Right cardiac atrium (tissue), 5 donors: ENCODE measurements around the gene RAPGEFL1. TPM values are rescaled to one million over a fixed set of nuclear protein-coding genes. Genes with fewer than 3 reads are reported as not detected.

Experiments
- ATAC-seq, 2 donors: fragments of 200-7000 bp; cut with Tn5 transposase; one replicate each; pipeline versions ENCODE4 v1.8.0 to v1.9.1; 2020; ENCODE audit warnings: moderate library complexity in 2 of 2, mild to moderate bottlenecking in 1 of 2
- DNase-seq, 3 donors: peaks; one replicate each; pipeline ENCODE4 v3.0.0-alpha.2; 2020
- H3K27ac ChIP-seq: one replicate; pipeline ENCODE4 v1.5.1; 2013; ENCODE audit warnings: mild to moderate bottlenecking, low read length, control low read depth, moderate library complexity
- H3K27me3 ChIP-seq: one replicate; pipeline ENCODE4 v1.6.1; 2013; ENCODE audit not compliant: control insufficient read depth, insufficient read depth
- H3K4me1 ChIP-seq: one replicate; pipeline ENCODE4 v1.6.1; 2013; ENCODE audit warnings: low read length; ENCODE audit not compliant: control insufficient read depth, insufficient read depth
- H3K4me3 ChIP-seq: one replicate; pipeline ENCODE4 v1.5.1; 2013; ENCODE audit warnings: low read length, control low read depth
- H3K9me3 ChIP-seq: one replicate; pipeline ENCODE4 v1.6.1; 2013; ENCODE audit warnings: low read length; ENCODE audit not compliant: control insufficient read depth
- WGBS: extraction: QIAGEN DNeasy Blood & Tissue Kit; methylation state at CpG from one replicate; pipeline ENCODE4 v1.1.7; 2013; 5-methylcytosine and 5-hydroxymethylcytosine counted together
- intact Hi-C, 4 donors: fragments of 100-400 bp; cut with DNase I; formaldehyde crosslinking; loops; one replicate each; pipeline versions ENCODE4 v1.11.0 to v1.14.0; 2022 to 2023
- microRNA-seq, 2 donors: library from miRNA; unstranded; fragments of <30 nt; microRNA quantifications; one replicate each; pipeline ENCODE4 v1.2.0, GENCODE V29; 2020 to 2021
- polyA plus RNA-seq: library from polyadenylated mRNA; stranded (reverse); fragments of 200-250 nt; gene quantifications from one replicate; pipeline ENCODE4 v1.2.3, GENCODE V29; 2013
- total RNA-seq, 4 donors: library from RNA; stranded (reverse); fragmentation: NEBNext Ultra II Directional; extraction: Animal tissue kit (Norgen Biotek cat#: 25700); gene quantifications; one replicate each; pipeline ENCODE4 v1.2.1, GENCODE V29; 2021
- donor health status: healthy with polysubstance abuse.
- donor health status: DM: no; HTN: yes; CAD: no.
- donor health status: DM: no; HTN: no; CAD: no.
- donor health status: DM: no; HTN: yes; CAD: no; lungs with severe emphysema.
- donor health status: DM: yes; HTN: yes; CAD: no.

RAPGEFL1 gene
- total and polyA plus RNA-seq, 5 donors: 2.7 to 5.6 (median 3.8) TPM

DNA sequence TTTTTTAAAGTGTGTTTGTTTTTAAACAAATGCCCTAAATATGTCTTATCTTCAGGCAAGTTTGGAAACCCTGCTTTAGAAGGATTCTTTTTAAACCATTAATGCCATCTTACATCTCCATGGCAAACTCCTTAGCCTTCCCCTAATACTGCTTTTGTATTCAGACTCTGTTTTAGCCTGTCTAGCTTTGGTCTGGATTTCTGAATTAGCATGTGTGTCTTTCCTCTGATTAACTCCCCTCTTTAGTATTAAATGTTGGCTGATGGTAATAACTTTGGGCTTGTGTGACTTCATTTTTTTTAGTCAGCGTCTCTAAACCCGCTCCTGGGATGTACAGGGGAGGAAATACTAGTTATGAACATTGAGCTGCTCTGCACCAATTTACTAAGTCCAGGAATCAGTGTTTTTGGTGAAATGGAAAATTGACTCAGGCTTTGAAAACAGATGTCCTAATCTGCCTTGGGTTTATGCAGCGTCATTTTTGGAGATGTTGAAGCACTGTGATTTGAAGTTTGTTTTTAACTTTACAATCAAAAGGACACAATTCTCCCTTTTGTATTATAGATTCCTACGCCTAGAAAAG, 64.1 kb downstream of the RAPGEFL1 start:
- Histone ChIP-seq H3K4me1 (peaks cover 3% of the 10 kb centered on the region), H3K4me3 (no peak overlapping the region), H3K9me3 (no peaks in the 10 kb centered on the region), H3K27me3 (no peaks in the 10 kb centered on the region), H3K27ac (no peak overlapping the region)
- ATAC-seq (no peak), DNase-seq (no peak)
- 73% methylated on average over 4 of the region's 4 CpGs for WGBS
- intact Hi-C loops: no loop called here

DNA sequence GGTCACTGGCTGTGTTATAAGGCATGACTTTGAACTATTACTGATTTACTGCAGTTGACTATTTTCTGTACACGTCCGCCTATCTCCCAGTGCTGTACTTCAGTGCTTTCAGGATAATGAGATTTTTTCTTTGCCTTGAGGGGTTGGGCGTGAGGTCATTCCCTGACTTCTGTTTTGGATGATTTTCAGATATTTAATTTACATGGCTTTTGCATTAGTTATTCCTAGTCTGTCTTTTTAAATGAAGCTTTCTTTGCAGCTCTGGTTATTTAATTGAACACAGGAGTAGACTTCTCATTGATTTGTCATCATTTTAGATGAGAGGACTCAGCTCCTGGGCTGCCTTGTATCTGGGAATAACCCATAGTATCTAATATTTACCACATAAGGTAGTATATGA, 65.5 kb downstream of the RAPGEFL1 start:
- Histone ChIP-seq H3K27ac (no peak overlapping the region), H3K27me3 (no peaks in the 10 kb centered on the region), H3K9me3 (no peaks in the 10 kb centered on the region), H3K4me1 (peaks cover 3% of the 10 kb centered on the region), H3K4me3 (no peak overlapping the region)
- no peak for ATAC-seq
- DNase-seq: no peak
- intact Hi-C loops: no loop called here
- WGBS: 92% methylated on average over 3 of the region's 3 CpGs

DNA sequence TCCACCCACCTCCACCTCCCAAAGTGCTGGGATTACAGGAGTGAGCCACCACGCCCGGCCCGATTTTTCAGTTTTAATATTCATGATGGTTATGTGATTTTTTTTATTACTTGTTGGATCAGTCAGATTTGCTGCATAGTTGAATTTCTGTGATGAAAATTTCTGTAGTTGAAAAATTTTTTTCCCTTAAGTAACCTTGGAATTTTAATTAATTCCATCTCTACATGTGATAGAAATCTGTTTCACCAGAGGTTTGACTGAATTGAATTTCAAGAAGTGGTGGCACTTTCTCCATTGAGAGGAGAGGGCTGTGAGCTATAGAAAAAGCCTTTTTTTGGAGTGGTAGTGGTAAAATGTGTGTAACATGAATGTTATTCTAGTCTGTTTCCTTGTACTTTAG, 66.5 kb downstream of the RAPGEFL1 start:
- no peak for ATAC-seq
- no peak overlapping the region for H3K27ac ChIP-seq
- H3K4me3 ChIP-seq: no peak overlapping the region
- H3K4me1 ChIP-seq: peaks cover 3% of the 10 kb centered on the region
- H3K9me3 ChIP-seq: no peaks in the 10 kb centered on the region
- no peaks in the 10 kb centered on the region for H3K27me3 ChIP-seq
- whole genome bisulfite sequencing: 97% methylated on average over 3 of the region's 3 CpGs
- intact Hi-C loops: no loop called here
- DNase-seq: no peak

DNA sequence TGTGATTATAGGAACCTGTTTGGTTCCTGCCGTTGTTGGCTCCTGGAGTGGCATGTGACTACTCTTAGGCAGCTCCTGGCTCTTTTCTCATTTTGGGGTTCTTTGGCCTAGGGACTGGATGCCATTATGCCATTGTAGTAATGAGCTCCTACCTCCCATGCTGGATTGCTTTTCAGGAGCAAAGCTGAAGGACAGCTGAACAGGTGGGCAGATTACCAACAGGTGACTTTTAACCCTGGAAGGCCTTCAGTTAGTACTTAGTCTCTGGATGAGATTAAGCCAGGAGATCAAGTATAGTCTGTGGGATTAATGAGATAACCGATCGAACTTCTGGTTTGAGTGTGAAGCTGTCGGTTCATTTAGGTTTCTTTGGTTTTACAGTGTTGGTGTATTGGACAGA, 67.0 kb downstream of the RAPGEFL1 start:
- peaks cover 3% of the 10 kb centered on the region for H3K4me1 ChIP-seq
- DNase-seq: no peak
- H3K4me3 ChIP-seq: no peak overlapping the region
- intact Hi-C loops: no loop called here
- no peaks in the 10 kb centered on the region for H3K27me3 ChIP-seq
- no peak overlapping the region for H3K27ac ChIP-seq
- no peak for ATAC-seq
- WGBS: 79% methylated on average over 4 of the region's 4 CpGs
- H3K9me3 ChIP-seq: no peaks in the 10 kb centered on the region

Small RNAs within 50 kb of the gene (microRNA-seq; reads per million reads assigned to microRNA genes)
- gene MIR6866 (0 to 2.5 reads per million in 2 donors), gene MIR6867 (0 to 0.54 reads per million in 2 donors)

Other genes starting within 250 kb of the RAPGEFL1 start
- gene ORMDL3, start 249.9 kb upstream of the RAPGEFL1 start, total RNA-seq: 10 to 100 TPM; 37.0 to 42.3 (median 39.3) TPM
- gene ORMDL3, start 249.9 kb upstream of the RAPGEFL1 start, polyA plus RNA-seq: 46.6 TPM
- gene LRRC3C, start 249.7 kb upstream of the RAPGEFL1 start, total RNA-seq: not detected
- not detected for gene LRRC3C, start 249.7 kb upstream of the RAPGEFL1 start, polyA plus RNA-seq
- gene GSDMA, start 214.5 kb upstream of the RAPGEFL1 start, total RNA-seq: under 1 TPM in 3 of 4 donors, not detected in 1; 0.29 to 0.97 (median 0.53) TPM
- gene GSDMA, start 214.5 kb upstream of the RAPGEFL1 start, polyA plus RNA-seq: not detected
- gene PSMD3, start 196.7 kb upstream of the RAPGEFL1 start, total RNA-seq: 10 to 100 TPM; 80.0 to 83.1 (median 81.1) TPM
- gene PSMD3, start 196.7 kb upstream of the RAPGEFL1 start, polyA plus RNA-seq: 85.8 TPM
- under 1 TPM in 2 of 4 donors, not detected in 2; 0.40 to 0.58 TPM for gene CSF3, start 162.0 kb upstream of the RAPGEFL1 start, total RNA-seq
- 0.97 TPM for gene CSF3, start 162.0 kb upstream of the RAPGEFL1 start, polyA plus RNA-seq
- 10 to 100 TPM; 54.3 to 60.5 (median 54.7) TPM for gene MED24, start 123.1 kb upstream of the RAPGEFL1 start, total RNA-seq
- 45.1 TPM for gene MED24, start 123.1 kb upstream of the RAPGEFL1 start, polyA plus RNA-seq
- gene THRA, start 114.5 kb upstream of the RAPGEFL1 start, total RNA-seq: 10 to 100 TPM; 80.6 to 99.5 (median 95.9) TPM
- gene THRA, start 114.5 kb upstream of the RAPGEFL1 start, polyA plus RNA-seq: 73.3 TPM
- gene NR1D1, start 76.9 kb upstream of the RAPGEFL1 start, total RNA-seq: 10 to 100 TPM; 10.2 to 25.1 (median 18.8) TPM
- 12.3 TPM for gene NR1D1, start 76.9 kb upstream of the RAPGEFL1 start, polyA plus RNA-seq
- 10 to 100 TPM; 53.6 to 57.3 (median 55.2) TPM for gene MSL1, start 55.5 kb upstream of the RAPGEFL1 start, total RNA-seq
- gene MSL1, start 55.5 kb upstream of the RAPGEFL1 start, polyA plus RNA-seq: 44.8 TPM
- gene CASC3, start 36.9 kb upstream of the RAPGEFL1 start, total RNA-seq: 10 to 100 TPM; 50.2 to 56.7 (median 50.7) TPM
- gene CASC3, start 36.9 kb upstream of the RAPGEFL1 start, polyA plus RNA-seq: 23.4 TPM
- gene WIPF2, start 41.8 kb downstream of the RAPGEFL1 start, total RNA-seq: 10 to 100 TPM; 11.1 to 14.6 (median 13.5) TPM
- 8.2 TPM for gene WIPF2, start 41.8 kb downstream of the RAPGEFL1 start, polyA plus RNA-seq
- 1 to 10 TPM; 1.0 to 1.8 (median 1.3) TPM for gene CDC6, start 110.4 kb downstream of the RAPGEFL1 start, total RNA-seq
- gene CDC6, start 110.4 kb downstream of the RAPGEFL1 start, polyA plus RNA-seq: 0.36 TPM
- 10 to 100 TPM; 26.2 to 39.0 (median 29.1) TPM for gene RARA, start 131.7 kb downstream of the RAPGEFL1 start, total RNA-seq
- gene RARA, start 131.7 kb downstream of the RAPGEFL1 start, polyA plus RNA-seq: 28.3 TPM
- 1 to 10 TPM in 1 of 4 donors, under 1 TPM in 3; 0.74 to 1.4 (median 0.86) TPM for gene GJD3, start 187.3 kb downstream of the RAPGEFL1 start, total RNA-seq
- 0.27 TPM for gene GJD3, start 187.3 kb downstream of the RAPGEFL1 start, polyA plus RNA-seq
- 1 to 10 TPM in 3 of 4 donors, under 1 TPM in 1; 0.22 to 5.9 (median 3.2) TPM for gene TOP2A, start 240.4 kb downstream of the RAPGEFL1 start, total RNA-seq
- gene TOP2A, start 240.4 kb downstream of the RAPGEFL1 start, polyA plus RNA-seq: 0.70 TPM